ENCODE results near the gene LIM2.

- TF ChIP-seq CTCF (IDR thresholded peaks at IDR 0.05) (no peak), ZNF425 (CRISPR knock-in tag; conservative IDR thresholded peaks at IDR 0.05) (no peak), ZNF121 (CRISPR knock-in tag; IDR thresholded peaks at IDR 0.05) (no peak), NFE2L1 (CRISPR knock-in tag; IDR thresholded peaks at IDR 0.05) (no peak), USF1 (CRISPR knock-in tag; IDR thresholded peaks at IDR 0.05) (no peak), HMGXB4 (CRISPR knock-in tag; IDR thresholded peaks at IDR 0.05) (no peak), ZNF512 (CRISPR knock-in tag; IDR thresholded peaks at IDR 0.05; ENCODE audit: borderline replicate concordance) (no peak), ZNF219 (CRISPR knock-in tag; IDR thresholded peaks at IDR 0.05; ENCODE audit: borderline replicate concordance) (no peak), MYBL2 (CRISPR knock-in tag; IDR thresholded peaks at IDR 0.05) (no peak), JUN (CRISPR knock-in tag; IDR thresholded peaks at IDR 0.05) (no peak), ATF3 (CRISPR knock-in tag; conservative IDR thresholded peaks at IDR 0.05) (no peak), E2F4 (CRISPR knock-in tag; IDR thresholded peaks at IDR 0.05; ENCODE audit: borderline replicate concordance, low read depth) (no peak), KAT7 (CRISPR knock-in tag; IDR thresholded peaks at IDR 0.05; ENCODE audit: borderline replicate concordance) (no peak), USF2 (CRISPR knock-in tag; IDR thresholded peaks at IDR 0.05) (no peak)
Measured at GRCh38 chr19:51418707-51419106, 30.9 kb upstream of the LIM2 start.

Data from WTC11 (cell line).